HEK293 (cell line): ENCODE measurements around the gene ZNF546.
A peak's percentile ranks its signal among the peaks of the same experiment; 100 is the strongest.

ENCODE experiments used
- CTCF ChIA-PET: fragments of 350-600 bp; formaldehyde crosslinking; extraction: SDS; loops from one replicate; lab custom pipeline; 2021; ENCODE audit warnings: antibody characterized with exemption; lab: Yijun Ruan, JAX
- POLR2A ChIA-PET: fragments of 300-600 bp; formaldehyde crosslinking; extraction: SDS; loops from one replicate; lab custom pipeline; 2020; ENCODE audit warnings: antibody characterized with exemption, inconsistent platforms; lab: Yijun Ruan, JAX
- H3K27ac ChIP-seq: fragments of 200-500 bp; sonication (Bioruptor generic); 2 replicates; pipeline ENCODE4 v1.5.1; 2014; ENCODE audit warnings: low read depth, low read length, control low read depth, inconsistent platforms; ENCODE audit errors: extremely low read depth
- H3K36me3 ChIP-seq, 2 experiments: fragments of 200-500 bp in 1 of 2; sonication (Bioruptor generic) in 1 of 2; 1 replicate in 1 of 2; 2 replicates in 1 of 2; pipeline ENCODE4 v1.5.1; 2014 to 2017; ENCODE audit warnings: inconsistent platforms in 2 of 2, low read length in 2 of 2; ENCODE audit not compliant: control insufficient read depth in 2 of 2, insufficient read depth in 1 of 2
- H3K4me1 ChIP-seq: fragments of 200-500 bp; sonication (Bioruptor generic); 2 replicates; pipeline ENCODE4 v1.5.1; 2014; ENCODE audit warnings: mild to moderate bottlenecking, low read length, inconsistent platforms; ENCODE audit not compliant: control insufficient read depth, insufficient read depth
- H3K4me3 ChIP-seq: 2 replicates; pipeline ENCODE4 v1.5.1; 2011; ENCODE audit warnings: low read depth, mild to moderate bottlenecking, control low read depth, low read length, moderate library complexity
- H3K9me3 ChIP-seq: fragments of 200-500 bp; sonication (Bioruptor generic); 2 replicates; pipeline ENCODE4 v1.5.1; 2014; ENCODE audit warnings: low read depth, low read length, inconsistent platforms; ENCODE audit not compliant: control insufficient read depth, insufficient read depth
- GLI4 ChIP-seq: fragments of 450-650 bp; formaldehyde crosslinking; IDR thresholded peaks from 2 replicates; pipeline ENCODE4 v1.5.1; 2016; ENCODE audit warnings: missing biosample characterization, missing genetic modification characterization
- HOXC10 ChIP-seq: sonication (generic); formaldehyde crosslinking; IDR thresholded peaks from 2 replicates; pipeline ENCODE4 v1.8.1; 2023; ENCODE audit warnings: mild to moderate bottlenecking, missing genetic modification reagents
- MZF1 ChIP-seq: fragments of 450-650 bp; formaldehyde crosslinking; IDR thresholded peaks from 2 replicates; pipeline ENCODE4 v1.5.1; 2017; ENCODE audit warnings: missing biosample characterization, missing genetic modification characterization, borderline replicate concordance
- YY1 ChIP-seq: fragments of 450-650 bp; formaldehyde crosslinking; IDR thresholded peaks from 2 replicates; pipeline ENCODE4 v1.5.1; 2018; ENCODE audit warnings: missing biosample characterization, missing genetic modification characterization
- ZEB2 ChIP-seq: fragments of 450-650 bp; formaldehyde crosslinking; IDR thresholded peaks from 2 replicates; pipeline ENCODE4 v1.5.1; 2016; ENCODE audit warnings: missing biosample characterization, missing genetic modification characterization
- ZNF121 ChIP-seq: fragments of 450-650 bp; formaldehyde crosslinking; IDR thresholded peaks from 2 replicates; pipeline ENCODE4 v1.5.1; 2016; ENCODE audit warnings: missing biosample characterization, missing genetic modification characterization
- ZNF354C ChIP-seq: fragments of 450-650 bp; formaldehyde crosslinking; IDR thresholded peaks from 2 replicates; pipeline ENCODE4 v1.5.1; 2016; ENCODE audit warnings: missing biosample characterization, missing genetic modification characterization, low read depth, borderline replicate concordance
- ZNF510 ChIP-seq: fragments of 450-650 bp; formaldehyde crosslinking; IDR thresholded peaks from 2 replicates; pipeline ENCODE4 v1.5.1; 2018; ENCODE audit warnings: mild to moderate bottlenecking, missing genetic modification characterization, missing biosample characterization; ENCODE audit not compliant: insufficient replicate concordance
- ZNF529 ChIP-seq: fragments of 450-650 bp; formaldehyde crosslinking; IDR thresholded peaks from 2 replicates; pipeline ENCODE4 v1.5.1; 2017; ENCODE audit warnings: missing genetic modification characterization, missing biosample characterization; ENCODE audit not compliant: insufficient replicate concordance
- ZNF558 ChIP-seq: fragments of 450-650 bp; formaldehyde crosslinking; IDR thresholded peaks from 2 replicates; pipeline ENCODE4 v1.5.1; 2016; ENCODE audit warnings: missing biosample characterization, missing genetic modification characterization
- ZNF600 ChIP-seq: fragments of 450-650 bp; formaldehyde crosslinking; IDR thresholded peaks from 2 replicates; pipeline ENCODE4 v1.5.1; 2016; ENCODE audit warnings: missing biosample characterization, missing genetic modification characterization
- TF ChIP-seq, protein P1 (sequence below): fragments of 450-650 bp; formaldehyde crosslinking; IDR thresholded peaks from 2 replicates; pipeline ENCODE4 v1.5.1; 2016; ENCODE audit warnings: missing biosample characterization, missing genetic modification characterization
- TF ChIP-seq, protein P2 (sequence below): fragments of 450-650 bp; formaldehyde crosslinking; IDR thresholded peaks from 2 replicates; pipeline ENCODE4 v1.5.1; 2016; ENCODE audit warnings: missing biosample characterization, missing genetic modification characterization
- TF ChIP-seq, protein P3 (sequence below): fragments of 450-650 bp; IDR thresholded peaks from 2 replicates; pipeline ENCODE4 v1.5.1; 2018; ENCODE audit warnings: missing biosample characterization, missing genetic modification characterization
- TF ChIP-seq, protein P4 (sequence below): fragments of 450-650 bp; IDR thresholded peaks from 2 replicates; pipeline ENCODE4 v1.5.1; 2018; ENCODE audit warnings: missing biosample characterization, mild to moderate bottlenecking, missing genetic modification characterization
- TF ChIP-seq, protein P5 (sequence below): fragments of 450-650 bp; formaldehyde crosslinking; IDR thresholded peaks from 2 replicates; pipeline ENCODE4 v1.5.1; 2016; ENCODE audit warnings: missing biosample characterization, missing genetic modification characterization, borderline replicate concordance
- TF ChIP-seq, protein P6 (sequence below): fragments of 450-650 bp; formaldehyde crosslinking; IDR thresholded peaks from 2 replicates; pipeline ENCODE4 v1.5.1; 2017; ENCODE audit warnings: missing biosample characterization, missing genetic modification characterization

The ZNF546 gene

DNA sequence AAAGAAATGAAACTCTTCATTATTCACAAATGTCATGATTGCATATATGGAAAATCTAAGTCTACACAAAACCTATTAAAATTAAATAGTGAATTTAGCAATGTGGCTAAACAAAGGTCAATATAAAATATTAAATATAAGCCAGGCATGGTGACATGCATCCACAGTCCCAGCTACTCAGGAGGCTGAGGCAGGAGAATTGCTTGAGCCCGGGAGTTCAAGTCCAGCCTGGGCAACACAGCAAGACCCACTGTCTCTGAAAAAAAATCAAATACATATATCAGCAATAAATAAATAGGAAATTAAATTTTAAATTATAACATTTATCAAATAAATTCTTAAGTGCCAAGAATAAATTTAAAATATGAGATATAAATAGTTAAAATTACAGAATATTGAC lies 14.0 kb upstream of the ZNF546 start:
- ChIA-PET CTCF (no interaction called here), POLR2A (interaction anchor here (4.1 kb wide), 1 partner anchor 13 kb away, joined by 20 read pairs; the partner anchor contains the start of gene PSMC4)
- TF ChIP-seq, protein P1, sequence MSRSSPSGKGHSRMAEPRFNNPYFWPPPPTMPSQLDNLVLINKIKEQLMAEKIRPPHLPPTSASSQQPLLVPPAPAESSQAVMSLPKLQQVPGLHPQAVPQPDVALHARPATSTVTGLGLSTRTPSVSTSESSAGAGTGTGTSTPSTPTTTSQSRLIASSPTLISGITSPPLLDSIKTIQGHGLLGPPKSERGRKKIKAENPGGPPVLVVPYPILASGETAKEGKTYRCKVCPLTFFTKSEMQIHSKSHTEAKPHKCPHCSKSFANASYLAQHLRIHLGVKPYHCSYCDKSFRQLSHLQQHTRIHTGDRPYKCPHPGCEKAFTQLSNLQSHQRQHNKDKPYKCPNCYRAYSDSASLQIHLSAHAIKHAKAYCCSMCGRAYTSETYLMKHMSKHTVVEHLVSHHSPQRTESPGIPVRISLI (tag by site-specific recombination), result no peak
- TF ChIP-seq ZNF121 (tag by site-specific recombination), result peak; percentile 80
- H3K27ac ChIP-seq, result no peak overlapping the region
- peaks cover 60 to 69% of the 10 kb centered on the region in 2 experiments for H3K36me3 ChIP-seq
- H3K4me3 ChIP-seq, result no peak overlapping the region
- H3K9me3 ChIP-seq, result peaks cover 31% of the 10 kb centered on the region
- H3K4me1 ChIP-seq, result no peaks in the 10 kb centered on the region

DNA sequence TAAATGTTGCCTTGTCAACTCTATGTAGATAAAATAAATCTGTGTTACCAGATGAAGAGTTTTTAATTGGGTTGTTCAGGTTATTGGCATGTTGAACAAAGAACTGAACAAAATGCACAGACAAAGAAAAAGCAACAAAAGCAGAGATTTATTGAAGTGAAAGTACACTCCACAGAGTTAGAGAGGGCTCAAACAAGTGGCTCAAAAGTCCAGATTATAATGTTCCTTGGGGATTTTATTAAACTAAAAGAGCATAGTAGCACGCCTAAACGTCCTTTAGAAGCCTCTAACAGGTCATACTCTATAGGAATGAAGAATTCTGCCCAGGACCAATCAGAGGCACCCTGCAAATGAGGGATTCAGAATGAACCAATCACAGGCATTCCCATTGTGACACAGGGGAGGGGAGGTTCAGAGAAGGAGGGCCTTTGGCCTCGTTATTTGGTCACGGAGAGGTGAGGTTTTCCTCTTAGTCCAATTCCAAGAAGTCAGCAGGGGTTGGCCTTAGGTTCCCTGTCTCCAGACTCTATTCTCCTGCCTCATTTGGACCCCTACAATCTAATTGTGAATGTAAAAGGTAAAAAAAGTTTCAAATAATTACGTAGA lies 13.1 kb upstream of the ZNF546 start:
- ChIA-PET CTCF (interaction anchor here (0.7 to 1.0 kb wide), 2 partner anchors 13 to 14 kb away, joined by 3 read pairs; partner anchors contain the start of gene PSMC4), POLR2A (interaction anchor here (0.7 to 4.1 kb wide), 2 partner anchors 14 to 17 kb away, joined by 4 to 20 read pairs; partner anchors contain the start of gene PSMC4)
- no peaks in the 10 kb centered on the region for H3K4me1 ChIP-seq
- H3K36me3 ChIP-seq, result peaks cover 51 to 60% of the 10 kb centered on the region in 2 experiments
- no peak overlapping the region for H3K27ac ChIP-seq
- TF ChIP-seq GLI4 (tag by site-specific recombination) (no peak), ZEB2 (no peak), ZNF600 (tag by site-specific recombination) (no peak), ZNF529 (no peak), ZNF121 (tag by site-specific recombination) (no peak)
- TF ChIP-seq, protein P2, sequence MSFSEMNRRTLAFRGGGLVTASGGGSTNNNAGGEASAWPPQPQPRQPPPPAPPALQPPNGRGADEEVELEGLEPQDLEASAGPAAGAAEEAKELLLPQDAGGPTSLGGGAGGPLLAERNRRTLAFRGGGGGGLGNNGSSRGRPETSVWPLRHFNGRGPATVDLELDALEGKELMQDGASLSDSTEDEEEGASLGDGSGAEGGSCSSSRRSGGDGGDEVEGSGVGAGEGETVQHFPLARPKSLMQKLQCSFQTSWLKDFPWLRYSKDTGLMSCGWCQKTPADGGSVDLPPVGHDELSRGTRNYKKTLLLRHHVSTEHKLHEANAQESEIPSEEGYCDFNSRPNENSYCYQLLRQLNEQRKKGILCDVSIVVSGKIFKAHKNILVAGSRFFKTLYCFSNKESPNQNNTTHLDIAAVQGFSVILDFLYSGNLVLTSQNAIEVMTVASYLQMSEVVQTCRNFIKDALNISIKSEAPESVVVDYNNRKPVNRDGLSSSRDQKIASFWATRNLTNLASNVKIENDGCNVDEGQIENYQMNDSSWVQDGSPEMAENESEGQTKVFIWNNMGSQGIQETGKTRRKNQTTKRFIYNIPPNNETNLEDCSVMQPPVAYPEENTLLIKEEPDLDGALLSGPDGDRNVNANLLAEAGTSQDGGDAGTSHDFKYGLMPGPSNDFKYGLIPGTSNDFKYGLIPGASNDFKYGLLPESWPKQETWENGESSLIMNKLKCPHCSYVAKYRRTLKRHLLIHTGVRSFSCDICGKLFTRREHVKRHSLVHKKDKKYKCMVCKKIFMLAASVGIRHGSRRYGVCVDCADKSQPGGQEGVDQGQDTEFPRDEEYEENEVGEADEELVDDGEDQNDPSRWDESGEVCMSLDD (tag by site-specific recombination), result no peak
- peaks cover 31% of the 10 kb centered on the region for H3K9me3 ChIP-seq
- no peak overlapping the region for H3K4me3 ChIP-seq

DNA sequence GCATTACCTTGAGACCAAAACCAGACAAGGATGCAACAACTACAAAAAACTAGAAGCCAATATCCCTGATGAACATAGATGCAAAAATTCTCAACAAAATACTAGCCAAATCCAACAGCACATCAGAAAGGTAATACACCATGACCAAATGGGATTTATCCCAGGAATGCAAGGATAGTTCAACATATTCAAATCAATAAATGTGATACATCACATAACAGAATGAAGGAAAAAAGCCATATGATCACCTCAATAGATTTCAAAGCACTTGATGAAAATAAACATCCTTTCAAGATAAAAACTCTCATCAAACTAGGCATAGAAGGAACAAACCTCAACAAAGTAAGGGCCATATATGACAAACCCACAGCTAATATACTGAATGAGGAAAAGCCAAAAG lies 10.2 kb upstream of the ZNF546 start:
- CTCF ChIA-PET, result interaction anchor here (0.6 to 2.0 kb wide), 2 partner anchors 16 to 72 kb away, joined by 3 to 9 read pairs; partner anchors contain the start of gene PSMC4
- peaks cover 34% of the 10 kb centered on the region for H3K9me3 ChIP-seq
- H3K4me1 ChIP-seq, result no peaks in the 10 kb centered on the region; the same call in 1 of the 2 replicates
- no peak overlapping the region for H3K27ac ChIP-seq
- H3K36me3 ChIP-seq, result peaks cover 22 to 43% of the 10 kb centered on the region in 2 experiments
- no peak overlapping the region for H3K4me3 ChIP-seq
- POLR2A ChIA-PET, result interaction anchor here (2.3 to 4.1 kb wide), 2 partner anchors 9 to 16 kb away, joined by 8 to 20 read pairs; partner anchors contain the start of genes PSMC4 and ZNF546
- TF ChIP-seq MZF1 (tag by site-specific recombination) (0 out of 2 replicates have a peak, but pooled peaks have one; percentile 22), HOXC10 (CRISPR knock-in tag) (no peak), YY1 (no peak), ZNF510 (peak; percentile 3), ZNF558 (tag by site-specific recombination) (0 out of 2 replicates have a peak, but pooled peaks have one; percentile 12), ZNF354C (tag by site-specific recombination) (no peak)
- TF ChIP-seq, protein P3, sequence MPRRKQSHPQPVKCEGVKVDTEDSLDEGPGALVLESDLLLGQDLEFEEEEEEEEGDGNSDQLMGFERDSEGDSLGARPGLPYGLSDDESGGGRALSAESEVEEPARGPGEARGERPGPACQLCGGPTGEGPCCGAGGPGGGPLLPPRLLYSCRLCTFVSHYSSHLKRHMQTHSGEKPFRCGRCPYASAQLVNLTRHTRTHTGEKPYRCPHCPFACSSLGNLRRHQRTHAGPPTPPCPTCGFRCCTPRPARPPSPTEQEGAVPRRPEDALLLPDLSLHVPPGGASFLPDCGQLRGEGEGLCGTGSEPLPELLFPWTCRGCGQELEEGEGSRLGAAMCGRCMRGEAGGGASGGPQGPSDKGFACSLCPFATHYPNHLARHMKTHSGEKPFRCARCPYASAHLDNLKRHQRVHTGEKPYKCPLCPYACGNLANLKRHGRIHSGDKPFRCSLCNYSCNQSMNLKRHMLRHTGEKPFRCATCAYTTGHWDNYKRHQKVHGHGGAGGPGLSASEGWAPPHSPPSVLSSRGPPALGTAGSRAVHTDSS (tag by site-specific recombination), result no peak
- TF ChIP-seq, protein P4, sequence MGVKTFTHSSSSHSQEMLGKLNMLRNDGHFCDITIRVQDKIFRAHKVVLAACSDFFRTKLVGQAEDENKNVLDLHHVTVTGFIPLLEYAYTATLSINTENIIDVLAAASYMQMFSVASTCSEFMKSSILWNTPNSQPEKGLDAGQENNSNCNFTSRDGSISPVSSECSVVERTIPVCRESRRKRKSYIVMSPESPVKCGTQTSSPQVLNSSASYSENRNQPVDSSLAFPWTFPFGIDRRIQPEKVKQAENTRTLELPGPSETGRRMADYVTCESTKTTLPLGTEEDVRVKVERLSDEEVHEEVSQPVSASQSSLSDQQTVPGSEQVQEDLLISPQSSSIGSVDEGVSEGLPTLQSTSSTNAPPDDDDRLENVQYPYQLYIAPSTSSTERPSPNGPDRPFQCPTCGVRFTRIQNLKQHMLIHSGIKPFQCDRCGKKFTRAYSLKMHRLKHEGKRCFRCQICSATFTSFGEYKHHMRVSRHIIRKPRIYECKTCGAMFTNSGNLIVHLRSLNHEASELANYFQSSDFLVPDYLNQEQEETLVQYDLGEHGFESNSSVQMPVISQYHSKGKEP (tag by site-specific recombination), result no peak
- TF ChIP-seq, protein P5, sequence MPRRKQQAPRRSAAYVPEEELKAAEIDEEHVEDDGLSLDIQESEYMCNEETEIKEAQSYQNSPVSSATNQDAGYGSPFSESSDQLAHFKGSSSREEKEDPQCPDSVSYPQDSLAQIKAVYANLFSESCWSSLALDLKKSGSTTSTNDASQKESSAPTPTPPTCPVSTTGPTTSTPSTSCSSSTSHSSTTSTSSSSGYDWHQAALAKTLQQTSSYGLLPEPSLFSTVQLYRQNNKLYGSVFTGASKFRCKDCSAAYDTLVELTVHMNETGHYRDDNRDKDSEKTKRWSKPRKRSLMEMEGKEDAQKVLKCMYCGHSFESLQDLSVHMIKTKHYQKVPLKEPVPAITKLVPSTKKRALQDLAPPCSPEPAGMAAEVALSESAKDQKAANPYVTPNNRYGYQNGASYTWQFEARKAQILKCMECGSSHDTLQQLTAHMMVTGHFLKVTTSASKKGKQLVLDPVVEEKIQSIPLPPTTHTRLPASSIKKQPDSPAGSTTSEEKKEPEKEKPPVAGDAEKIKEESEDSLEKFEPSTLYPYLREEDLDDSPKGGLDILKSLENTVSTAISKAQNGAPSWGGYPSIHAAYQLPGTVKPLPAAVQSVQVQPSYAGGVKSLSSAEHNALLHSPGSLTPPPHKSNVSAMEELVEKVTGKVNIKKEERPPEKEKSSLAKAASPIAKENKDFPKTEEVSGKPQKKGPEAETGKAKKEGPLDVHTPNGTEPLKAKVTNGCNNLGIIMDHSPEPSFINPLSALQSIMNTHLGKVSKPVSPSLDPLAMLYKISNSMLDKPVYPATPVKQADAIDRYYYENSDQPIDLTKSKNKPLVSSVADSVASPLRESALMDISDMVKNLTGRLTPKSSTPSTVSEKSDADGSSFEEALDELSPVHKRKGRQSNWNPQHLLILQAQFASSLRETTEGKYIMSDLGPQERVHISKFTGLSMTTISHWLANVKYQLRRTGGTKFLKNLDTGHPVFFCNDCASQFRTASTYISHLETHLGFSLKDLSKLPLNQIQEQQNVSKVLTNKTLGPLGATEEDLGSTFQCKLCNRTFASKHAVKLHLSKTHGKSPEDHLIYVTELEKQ (tag by site-specific recombination), result no peak
- TF ChIP-seq, protein P6, sequence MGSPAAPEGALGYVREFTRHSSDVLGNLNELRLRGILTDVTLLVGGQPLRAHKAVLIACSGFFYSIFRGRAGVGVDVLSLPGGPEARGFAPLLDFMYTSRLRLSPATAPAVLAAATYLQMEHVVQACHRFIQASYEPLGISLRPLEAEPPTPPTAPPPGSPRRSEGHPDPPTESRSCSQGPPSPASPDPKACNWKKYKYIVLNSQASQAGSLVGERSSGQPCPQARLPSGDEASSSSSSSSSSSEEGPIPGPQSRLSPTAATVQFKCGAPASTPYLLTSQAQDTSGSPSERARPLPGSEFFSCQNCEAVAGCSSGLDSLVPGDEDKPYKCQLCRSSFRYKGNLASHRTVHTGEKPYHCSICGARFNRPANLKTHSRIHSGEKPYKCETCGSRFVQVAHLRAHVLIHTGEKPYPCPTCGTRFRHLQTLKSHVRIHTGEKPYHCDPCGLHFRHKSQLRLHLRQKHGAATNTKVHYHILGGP (tag by site-specific recombination), result no peak
